Right hindlimb (tissue), 1 donor: ENCODE data around the gene BABAM2.

Experiments
- DNase-seq: peaks from one replicate; pipeline ENCODE4 v3.0.0-alpha.2; 2018

The BABAM2 gene

GRCh38 chr2:28169492-28169891 lies 279.0 kb downstream of the BABAM2 start:
- no peak for DNase-seq

GRCh38 chr2:28172114-28172898 lies 281.8 kb downstream of the BABAM2 start:
- no peak for DNase-seq

- no peak for DNase-seq
These were observed 282.8 kb downstream of the BABAM2 start for GRCh38 chr2:28173377-28173776.

- no peak for DNase-seq
These were observed 283.7 kb downstream of the BABAM2 start for GRCh38 chr2:28174211-28174610.

GRCh38 chr2:28175028-28175427 lies 284.5 kb downstream of the BABAM2 start:
- no peak for DNase-seq

GRCh38 chr2:28178946-28179345 lies 288.4 kb downstream of the BABAM2 start:
- no peak for DNase-seq

GRCh38 chr2:28181801-28182200 lies 291.3 kb downstream of the BABAM2 start:
- no peak for DNase-seq

- DNase-seq, result no peak
These were observed 291.8 kb downstream of the BABAM2 start for GRCh38 chr2:28182348-28182747.

- no peak for DNase-seq
These were observed 294.6 kb downstream of the BABAM2 start for GRCh38 chr2:28185153-28185552.

GRCh38 chr2:28185891-28186290 lies 295.4 kb downstream of the BABAM2 start:
- no peak for DNase-seq

- no peak for DNase-seq
These were observed 296.7 kb downstream of the BABAM2 start for GRCh38 chr2:28187186-28187585.

- DNase-seq, result no peak
These were observed 297.9 kb downstream of the BABAM2 start for GRCh38 chr2:28188436-28188835.

GRCh38 chr2:28193630-28194403 lies 303.3 kb downstream of the BABAM2 start:
- DNase-seq, result no peak

GRCh38 chr2:28199995-28200679 lies 309.6 kb downstream of the BABAM2 start:
- DNase-seq, result no peak

- DNase-seq, result no peak
These were observed 311.2 kb downstream of the BABAM2 start for GRCh38 chr2:28201671-28202180.

- DNase-seq, result no peak
These were observed 312.2 kb downstream of the BABAM2 start for GRCh38 chr2:28202719-28203118.

GRCh38 chr2:28206762-28207161 lies 316.2 kb downstream of the BABAM2 start:
- DNase-seq, result no peak

GRCh38 chr2:28209261-28209691 lies 318.7 kb downstream of the BABAM2 start:
- no peak for DNase-seq

- DNase-seq, result no peak
These were observed 319.3 kb downstream of the BABAM2 start for GRCh38 chr2:28209864-28210263.

- no peak for DNase-seq
These were observed 320.0 kb downstream of the BABAM2 start for GRCh38 chr2:28210535-28210934.

- DNase-seq, result no peak
These were observed 325.8 kb downstream of the BABAM2 start for GRCh38 chr2:28216331-28216730.

GRCh38 chr2:28217042-28217740 lies 326.7 kb downstream of the BABAM2 start:
- DNase-seq, result no peak

- no peak for DNase-seq
These were observed 328.6 kb downstream of the BABAM2 start for GRCh38 chr2:28219138-28219537.
